ENCODE results near the gene CASP5.
A peak's percentile ranks its signal among the peaks of the same experiment; 100 is the strongest.
"Not testable (repeated sequence)": the region's sequence is repeated elsewhere in the genome, so short reads cannot be mapped to it uniquely, and the experiment has no call there.

The CASP5 gene

DNA sequence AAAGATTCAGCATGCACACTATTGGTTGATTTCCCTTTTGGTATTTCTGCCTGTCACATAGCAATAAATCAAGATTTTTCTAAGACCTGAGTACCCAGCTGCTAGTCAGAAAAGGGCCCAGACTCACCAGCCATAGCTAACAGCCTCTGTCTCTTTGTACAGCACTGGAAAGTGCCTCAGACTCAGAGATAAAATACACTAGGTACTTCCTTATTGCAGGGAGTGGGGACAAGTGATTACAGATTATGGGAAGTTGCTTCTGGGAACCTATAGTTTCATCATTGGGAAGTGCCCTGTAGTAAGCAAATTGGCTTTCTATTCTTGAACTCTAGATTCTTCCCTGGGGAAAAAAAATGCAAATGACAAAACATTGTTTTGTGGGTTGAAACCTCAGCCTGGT, at the start of gene CASP5:
Gene CASP5 (minus strand): TSS at position 166 of the 400 bp plus-strand sequence. CDS start 32 bp downstream, at position 134.
- no peak for DNase-seq (ENCODE audit: low read depth)

DNA sequence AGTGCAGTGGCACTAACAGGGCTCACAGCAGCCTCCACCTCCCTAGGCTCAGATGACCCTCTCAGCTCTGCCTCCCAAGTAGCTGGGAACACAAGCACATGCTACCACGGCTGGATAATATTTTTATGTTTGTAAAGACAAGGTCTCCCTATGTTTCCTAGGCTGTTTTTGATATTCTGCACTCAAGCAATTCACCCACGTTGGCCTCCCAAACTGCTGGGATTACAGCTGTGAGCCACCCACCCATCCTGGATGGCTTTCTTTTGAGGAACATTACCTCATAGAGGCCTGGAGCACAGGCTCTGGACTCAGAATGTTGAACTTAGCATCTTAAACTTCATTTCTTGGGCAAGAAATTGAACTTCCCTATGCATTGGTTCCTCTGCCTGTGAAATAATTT, 49.1 kb upstream of the CASP5 start:
- not testable (repeated sequence) for DNase-seq (ENCODE audit: low read depth)

DNA sequence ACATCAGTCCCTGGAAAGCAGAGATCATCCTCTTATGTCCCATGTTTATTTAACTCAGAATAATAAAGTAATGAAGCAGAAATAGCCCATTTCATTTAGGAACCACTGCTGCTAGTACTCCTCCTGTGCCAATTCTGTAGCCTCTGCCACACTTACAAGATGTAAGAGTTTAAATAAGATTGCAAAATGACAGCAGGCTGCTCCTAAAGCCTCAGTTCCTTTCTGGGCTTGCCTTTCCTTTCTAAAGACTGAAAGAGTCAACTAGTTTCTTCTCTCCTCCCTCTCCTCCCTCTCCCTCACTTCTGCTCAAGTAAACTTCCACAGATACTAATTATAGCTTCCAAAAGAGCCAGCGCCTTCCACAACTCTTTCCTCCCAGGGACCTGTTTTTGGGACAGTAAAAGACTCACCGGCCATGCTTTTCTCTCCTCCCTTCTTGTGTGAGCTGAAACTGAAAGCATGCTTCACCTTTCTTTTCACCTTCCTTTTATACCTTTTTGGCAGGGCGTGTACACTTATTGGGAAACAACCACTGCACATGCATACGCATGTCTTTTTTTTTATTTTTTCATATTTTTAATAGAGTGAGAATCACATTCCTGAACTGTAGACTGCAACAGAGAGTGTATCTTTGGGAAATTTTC, 48.2 kb upstream of the CASP5 start:
- no peak for DNase-seq (ENCODE audit: low read depth)

DNA sequence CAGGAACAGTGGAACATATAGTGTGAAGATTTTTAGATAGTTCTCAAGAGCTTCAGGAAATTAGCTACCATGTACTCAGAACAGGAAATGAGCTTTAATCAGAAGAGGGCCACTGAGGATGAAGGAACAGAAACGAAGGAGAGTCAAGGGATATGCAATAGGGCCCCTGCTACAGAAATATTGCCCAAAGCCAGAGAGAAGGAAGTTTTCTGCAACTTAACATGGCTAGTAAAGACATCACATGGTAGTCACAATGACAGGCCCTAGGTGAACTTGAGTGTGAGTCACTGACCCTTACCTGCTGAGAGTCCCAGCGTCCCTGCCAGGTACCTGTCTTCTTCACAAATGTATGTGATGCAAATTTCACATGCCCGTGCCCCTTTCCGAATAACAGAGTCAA, 47.3 kb upstream of the CASP5 start:
- DNase-seq (ENCODE audit: low read depth): no peak

DNA sequence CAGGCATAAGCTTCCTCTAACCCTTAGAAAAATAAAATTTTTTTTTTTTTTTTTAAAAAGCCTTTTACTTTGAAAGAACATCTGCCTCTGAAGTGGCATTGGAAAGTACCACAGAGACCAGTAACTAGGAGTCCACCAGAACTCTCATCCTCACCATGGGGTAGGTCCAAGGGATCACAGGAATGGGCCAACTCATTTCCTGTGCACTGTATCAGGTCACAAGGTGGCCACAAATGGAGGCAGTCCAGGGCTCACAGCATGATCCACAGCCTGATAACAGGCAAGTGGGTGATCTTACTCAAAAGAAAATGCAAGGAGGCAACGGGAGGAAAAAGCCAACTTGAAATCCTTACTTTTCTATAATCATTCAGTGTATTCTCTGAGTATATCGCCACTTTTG, 46.8 kb upstream of the CASP5 start:
- DNase-seq (ENCODE audit: low read depth): not testable (repeated sequence)

DNA sequence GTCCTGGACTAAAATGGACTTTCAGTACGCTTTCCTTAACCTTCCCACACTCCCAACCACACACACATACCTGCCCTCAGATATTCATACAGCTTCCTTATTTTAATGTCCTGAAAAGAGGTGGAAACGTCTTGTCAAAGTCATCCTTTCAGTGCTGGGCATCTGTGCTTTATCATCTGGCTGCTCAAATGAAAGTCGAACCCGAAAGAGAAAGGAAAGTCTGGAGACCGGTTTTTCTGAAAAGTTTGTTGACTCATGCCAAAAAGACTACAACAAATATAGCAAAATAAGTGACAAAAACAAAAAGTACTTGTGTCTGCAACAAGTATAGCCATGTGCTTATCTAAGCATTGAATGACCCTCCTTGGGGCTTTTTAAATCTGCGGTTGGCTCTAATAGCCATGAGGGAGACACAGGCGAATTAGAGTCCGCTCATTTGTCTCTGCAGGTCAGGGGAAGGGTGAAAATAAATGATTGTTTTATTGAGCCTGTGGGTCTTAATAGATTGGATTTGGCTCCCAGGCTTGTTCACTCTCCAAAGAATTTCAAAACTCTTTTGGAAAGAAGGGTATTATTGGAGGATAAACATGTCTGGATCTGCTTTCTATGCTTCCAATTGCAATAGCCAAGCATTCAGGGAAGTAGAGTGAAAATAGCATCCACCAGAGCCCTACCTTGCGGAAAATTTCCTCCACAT, 40.4 kb upstream of the CASP5 start:
- DNase-seq (ENCODE audit: low read depth): not testable (repeated sequence)

DNA sequence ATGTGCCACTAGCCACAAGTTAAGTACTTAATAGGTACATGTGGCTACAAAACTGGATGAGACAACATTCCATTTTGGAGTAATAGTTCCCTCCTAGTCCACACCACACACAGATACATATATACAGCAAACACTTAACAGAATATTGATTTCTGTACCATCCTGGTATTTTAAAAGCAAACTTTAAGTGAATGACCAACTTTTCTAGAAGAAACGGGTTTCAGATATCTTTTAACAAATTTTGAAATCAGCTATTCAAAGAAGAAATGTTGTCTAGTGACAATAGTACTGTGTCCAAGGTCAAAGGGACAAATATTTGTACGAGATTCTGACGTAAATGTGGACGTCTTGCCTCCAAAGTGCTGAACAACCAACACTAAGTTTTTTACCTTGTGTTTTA, 34.5 kb upstream of the CASP5 start:
- DNase-seq (ENCODE audit: low read depth): no peak

DNA sequence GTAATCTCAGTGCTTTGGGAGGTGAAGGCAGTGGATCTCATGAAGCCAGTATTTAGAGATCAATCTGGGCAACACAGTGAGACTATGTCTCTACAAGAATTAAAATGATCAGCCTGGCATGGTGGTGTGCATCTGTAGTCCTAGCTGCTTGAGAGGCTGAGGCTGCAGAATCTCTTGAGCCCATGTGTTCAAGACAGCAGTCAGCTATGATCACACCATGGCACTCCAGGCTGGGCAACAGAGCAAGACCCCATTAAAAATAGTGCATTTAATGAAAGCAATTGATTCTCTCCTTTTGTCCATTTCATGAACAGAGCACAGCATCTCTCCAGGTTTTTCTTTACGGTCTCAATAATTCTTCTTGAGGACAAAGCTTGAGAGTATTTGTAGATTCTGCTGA, 33.5 kb upstream of the CASP5 start:
- no peak for DNase-seq (ENCODE audit: low read depth)

DNA sequence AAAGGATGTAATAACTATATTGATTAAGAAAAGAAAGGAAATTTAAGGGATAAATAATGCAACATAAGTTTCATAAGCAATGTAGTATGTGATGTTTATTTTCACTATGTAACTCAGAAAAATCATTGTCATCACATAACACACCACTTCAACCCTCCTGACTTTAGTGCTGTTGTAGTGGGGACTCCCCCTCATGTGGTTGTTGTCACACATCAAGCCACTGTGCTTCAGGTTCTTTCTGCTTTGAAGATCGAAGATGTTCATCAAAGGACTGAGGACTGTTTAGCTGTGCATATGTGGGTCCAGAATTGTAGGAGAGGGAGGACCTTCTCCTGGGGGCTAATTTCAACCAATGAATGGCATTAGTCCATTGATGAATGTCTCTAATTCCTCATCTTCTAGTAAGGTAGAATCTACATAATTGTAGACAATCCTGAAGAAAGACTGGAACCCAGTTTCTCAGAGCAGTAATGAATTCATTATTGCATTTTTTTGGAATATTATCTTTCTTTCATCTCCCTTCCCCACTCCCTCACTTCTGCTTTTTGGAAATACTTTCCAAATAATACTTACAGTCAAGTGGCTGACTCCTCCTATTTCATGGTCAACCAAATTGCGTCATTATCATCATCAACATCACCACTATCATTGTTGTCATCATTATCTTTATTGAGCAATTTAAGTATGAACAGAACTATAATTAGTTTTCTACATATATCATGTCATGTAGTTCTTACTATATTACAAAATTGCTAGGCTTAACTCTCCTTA, 31.9 kb upstream of the CASP5 start:
- no peak for DNase-seq (ENCODE audit: low read depth)

DNA sequence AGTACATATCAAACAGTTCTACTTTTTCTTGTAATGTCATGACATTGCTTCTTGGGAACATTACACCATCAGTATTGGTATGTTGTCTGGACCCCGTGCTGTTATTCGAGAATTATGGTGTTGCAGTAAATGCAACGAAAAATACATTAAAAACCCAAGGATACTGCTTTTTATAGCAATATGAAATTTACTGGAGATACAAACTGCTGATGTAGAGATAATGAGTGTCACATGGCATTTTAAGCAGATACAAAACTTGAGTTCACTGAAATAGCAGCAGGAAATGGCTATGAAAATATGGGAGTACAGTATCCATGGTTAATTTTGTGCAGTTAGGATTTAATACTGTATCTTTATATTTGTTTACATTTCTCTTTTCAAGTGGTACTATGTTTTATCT, 29.5 kb upstream of the CASP5 start:
- DNase-seq (ENCODE audit: low read depth): no peak

DNA sequence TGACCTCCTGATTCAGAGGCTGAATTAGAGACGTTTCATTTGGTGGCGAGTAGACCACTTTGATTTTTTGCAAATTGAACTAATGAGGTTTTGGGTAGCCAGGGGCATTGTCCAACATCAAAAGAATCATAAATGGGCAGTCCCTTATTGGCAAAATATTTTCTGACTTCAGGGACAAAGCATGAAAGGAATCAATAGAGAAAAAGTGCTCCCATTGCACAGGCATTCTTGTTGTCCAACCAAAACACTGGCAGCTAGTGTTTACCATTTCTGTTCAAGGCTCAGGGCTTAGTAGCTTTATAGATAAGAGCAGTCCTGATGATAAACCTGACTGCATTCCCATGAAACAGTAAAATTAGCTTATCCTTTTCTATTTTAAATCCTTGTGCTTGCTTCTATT, 28.6 kb upstream of the CASP5 start:
- DNase-seq (ENCODE audit: low read depth): no peak

DNA sequence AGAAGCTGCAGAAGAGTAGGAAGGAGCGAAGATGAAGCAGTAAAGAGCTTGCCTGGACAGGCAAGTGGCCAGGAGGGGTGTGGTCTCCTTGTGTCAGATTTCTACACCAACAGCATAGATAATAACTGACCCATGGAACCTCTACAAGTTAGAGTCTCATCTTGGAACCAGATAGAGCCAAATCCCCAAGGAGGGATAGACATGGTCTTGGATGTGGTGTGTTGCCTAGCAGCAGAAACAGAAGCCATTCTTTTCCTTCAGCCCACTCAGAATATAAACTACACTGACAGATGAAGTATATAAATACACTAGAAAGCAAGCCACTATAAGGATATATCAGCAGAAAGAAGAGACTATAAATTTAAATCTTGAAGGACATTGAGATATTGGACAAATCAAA, 26.5 kb upstream of the CASP5 start:
- DNase-seq (ENCODE audit: low read depth): no peak

DNA sequence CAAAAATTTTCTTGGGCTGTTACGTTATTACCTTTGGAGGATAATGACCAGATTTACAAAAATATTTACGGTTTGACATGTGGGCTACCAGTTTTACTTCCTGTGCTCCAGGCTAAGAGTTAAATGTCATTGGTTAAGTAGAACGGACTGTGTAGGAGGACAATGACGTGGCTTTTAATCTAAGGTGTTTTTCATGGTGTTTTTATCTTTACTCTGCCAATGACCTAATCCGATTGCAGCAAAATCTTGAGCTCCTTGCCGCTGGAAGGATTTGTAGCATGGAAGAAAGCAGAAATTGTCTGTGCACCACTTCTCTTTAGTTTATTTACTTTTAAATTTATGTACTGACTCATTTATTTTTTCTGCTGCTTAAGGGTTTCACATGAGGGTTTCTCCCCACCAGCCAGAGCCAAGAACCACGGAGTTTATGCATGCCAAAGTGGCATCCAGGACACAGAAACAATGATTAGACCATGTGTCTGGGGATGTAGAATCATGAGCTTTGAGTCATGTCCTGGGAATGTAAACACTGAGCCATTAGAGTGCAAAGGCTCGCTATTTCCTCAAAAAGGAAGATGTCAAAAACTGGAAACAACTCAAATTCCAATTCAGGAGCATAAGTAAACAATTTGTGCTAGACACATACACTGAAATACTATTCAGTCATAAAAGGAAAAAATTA, 24.1 kb upstream of the CASP5 start:
- peak; percentile 99 for DNase-seq (ENCODE audit: low read depth)

DNA sequence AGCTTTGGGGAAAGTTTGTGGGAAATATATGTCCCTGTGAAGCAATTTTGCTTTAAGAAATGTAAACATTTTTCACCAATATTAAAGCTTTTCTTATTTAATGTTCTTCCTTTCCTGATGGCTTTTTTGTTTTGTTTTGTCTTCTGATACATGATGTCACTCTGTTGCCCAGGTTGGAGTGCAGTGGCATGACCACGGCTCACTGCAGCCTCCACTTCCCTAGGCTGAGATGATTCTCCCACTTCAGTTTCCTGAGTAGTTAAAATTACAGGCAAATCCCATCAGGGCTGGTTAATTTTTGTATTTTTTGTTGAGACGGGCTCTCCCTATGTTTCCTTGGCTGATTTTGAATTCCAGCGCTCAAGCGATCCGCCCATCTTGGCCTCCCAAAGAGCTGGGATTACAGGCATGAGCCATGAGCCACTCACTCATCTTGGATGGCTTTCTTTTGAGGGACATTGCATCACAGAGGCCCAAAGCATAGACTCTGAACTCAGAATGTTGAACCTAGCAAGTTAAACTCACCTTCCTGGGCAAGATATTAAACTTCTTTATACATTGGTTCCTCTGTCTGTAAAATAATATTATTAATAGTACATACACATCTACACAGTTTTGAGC, 22.8 kb upstream of the CASP5 start:
- DNase-seq (ENCODE audit: low read depth): peak; percentile 49

DNA sequence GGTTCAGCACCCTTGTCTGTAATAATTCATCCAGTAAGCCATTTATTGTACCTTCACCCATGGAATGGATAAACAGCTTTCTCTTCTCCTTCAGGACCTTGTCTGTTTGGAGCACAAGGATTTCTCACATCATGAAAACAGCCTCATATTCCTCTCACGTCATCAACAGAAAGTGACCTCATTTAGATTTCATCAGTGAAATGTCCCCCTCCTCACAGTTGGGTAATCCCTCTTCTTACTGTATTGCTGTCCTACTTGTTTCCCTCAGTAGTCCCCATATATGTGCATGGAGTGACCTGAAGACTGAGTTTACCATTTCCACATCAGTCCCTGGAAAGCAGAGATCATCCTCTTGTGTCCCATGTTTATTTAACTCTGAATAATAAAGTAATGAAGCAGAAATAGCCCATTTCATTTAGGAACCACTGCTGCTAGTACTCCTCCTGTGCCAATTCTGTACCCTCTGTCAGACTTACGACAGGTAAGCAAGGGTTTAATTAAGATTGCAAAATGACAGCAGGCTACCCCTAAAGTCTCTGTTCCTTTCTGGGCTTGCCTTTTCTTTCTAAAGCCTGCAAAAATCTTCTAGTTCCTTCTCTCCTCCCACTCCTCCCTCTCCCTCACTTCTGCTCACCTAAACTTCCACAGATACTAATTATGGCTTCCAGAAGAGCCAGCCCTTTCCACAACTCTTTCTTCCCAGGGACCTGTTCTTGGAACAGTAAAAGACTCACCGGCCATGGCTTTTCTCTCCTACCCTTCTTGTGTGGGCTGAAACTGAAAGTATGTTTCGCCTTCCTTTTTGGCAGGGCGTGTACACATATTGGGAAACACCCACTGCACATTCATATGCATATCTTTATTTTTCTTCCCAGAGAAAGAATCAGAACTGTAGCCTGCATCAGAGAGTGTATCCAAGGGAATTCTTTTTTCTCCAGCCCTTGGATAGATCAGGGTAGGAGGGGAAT, 21.9 kb upstream of the CASP5 start, which contains the start of gene CARD16:
Gene CARD16 (minus strand): TSS at position 779 of the 968 bp plus-strand sequence. CDS start 38 bp downstream, at position 741.
- DNase-seq (ENCODE audit: low read depth): peak; percentile 58

DNA sequence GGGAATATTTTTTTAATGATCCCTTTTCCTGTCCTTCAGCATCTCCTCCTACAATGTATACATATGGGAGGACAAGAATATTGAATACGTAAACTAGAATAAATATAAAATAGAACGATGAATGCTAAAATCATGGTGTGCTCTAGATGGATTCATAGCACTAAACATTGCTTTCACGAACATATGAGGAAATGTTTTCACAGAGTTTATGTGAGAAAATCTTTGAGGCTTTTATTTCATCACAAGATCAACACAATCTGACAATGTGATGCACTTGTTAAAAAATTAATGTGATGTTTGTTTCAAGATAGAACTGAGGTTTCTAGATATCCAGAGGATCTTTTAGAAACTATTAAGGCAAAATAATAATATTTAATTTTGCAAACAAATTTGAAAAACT, 19.2 kb upstream of the CASP5 start:
- no peak for DNase-seq (ENCODE audit: low read depth)

DNA sequence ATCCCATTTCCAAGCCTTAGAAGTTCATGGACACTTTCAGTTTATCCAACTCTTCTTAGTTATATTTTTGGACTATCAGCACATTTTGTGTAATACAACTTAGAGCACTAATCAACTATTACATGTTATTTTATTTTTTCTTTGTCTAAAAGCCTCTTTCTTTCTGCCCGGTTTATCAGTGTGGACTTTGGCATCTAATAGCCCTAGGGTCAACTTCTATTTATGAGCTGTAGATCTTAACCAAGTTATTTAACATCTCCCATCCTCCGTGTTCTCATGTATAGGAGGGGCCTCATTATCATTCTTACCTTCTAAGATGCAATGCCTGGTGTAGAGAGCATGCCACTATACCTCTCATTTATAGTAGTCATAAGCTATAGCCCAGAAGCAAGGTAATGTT, 17.7 kb upstream of the CASP5 start:
- no peak for DNase-seq (ENCODE audit: low read depth)

DNA sequence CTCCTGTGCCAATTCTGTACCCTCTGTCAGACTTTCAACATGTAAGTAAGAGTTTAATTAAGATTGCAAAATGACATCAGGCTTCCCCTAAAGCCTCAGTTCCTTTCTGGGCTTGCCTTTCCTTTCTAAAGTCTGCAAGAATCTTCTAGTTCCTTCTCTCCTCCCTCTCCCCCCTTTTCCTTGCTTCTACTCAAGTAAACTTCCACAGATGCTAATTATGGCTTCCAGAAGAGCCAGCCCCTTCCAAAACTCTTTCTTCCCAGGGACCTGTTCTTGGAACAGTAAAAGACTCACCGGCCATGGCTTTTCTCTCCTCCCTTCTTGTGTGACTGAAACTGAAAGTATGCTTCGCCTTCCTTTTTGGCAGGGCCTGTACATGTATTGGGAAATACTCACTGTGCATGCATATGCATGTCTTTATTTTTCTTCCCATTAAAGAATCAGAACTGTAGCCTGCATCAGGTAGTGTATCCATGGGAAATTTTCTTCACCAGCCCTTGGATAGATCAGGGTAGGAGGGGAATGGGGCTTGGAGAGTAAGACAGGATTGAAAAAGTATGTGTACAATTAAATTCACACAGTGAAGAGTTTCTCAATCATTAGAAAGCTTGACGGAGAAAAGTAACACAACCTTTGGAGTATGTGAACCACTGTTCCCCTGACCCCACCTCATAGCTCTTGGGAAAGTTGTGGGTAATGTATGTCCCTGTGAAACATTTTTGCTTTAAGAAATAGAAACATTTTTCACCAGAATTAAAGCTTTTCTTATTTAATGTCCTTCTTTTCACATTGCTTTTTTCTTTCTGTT, 12.0 kb upstream of the CASP5 start, which contains the start of gene CASP1:
Gene CASP1 (minus strand): TSS at position 332 of the 808 bp plus-strand sequence. CDS start 31 bp downstream, at position 301.
- peak; percentile 76 for DNase-seq (ENCODE audit: low read depth)

DNA sequence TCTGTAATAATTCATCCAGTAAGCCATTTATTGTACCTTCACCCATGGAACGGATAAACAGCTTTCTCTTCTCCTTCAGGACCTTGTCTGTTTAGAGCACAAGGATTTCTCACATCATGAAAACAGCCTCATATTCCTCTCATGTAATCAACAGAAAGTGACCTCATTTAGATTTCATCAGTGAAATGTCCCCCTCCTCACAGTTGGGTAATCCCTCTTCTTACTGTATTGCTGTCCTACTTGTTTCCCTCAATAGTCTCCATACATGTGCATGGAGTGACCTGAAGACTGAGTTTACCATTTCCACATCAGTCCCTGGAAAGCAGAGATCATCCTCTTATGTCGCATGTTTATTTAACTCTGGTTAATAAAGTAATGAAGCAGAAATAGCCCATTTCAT, 11.4 kb upstream of the CASP5 start:
- DNase-seq (ENCODE audit: low read depth): not testable (repeated sequence)

DNA sequence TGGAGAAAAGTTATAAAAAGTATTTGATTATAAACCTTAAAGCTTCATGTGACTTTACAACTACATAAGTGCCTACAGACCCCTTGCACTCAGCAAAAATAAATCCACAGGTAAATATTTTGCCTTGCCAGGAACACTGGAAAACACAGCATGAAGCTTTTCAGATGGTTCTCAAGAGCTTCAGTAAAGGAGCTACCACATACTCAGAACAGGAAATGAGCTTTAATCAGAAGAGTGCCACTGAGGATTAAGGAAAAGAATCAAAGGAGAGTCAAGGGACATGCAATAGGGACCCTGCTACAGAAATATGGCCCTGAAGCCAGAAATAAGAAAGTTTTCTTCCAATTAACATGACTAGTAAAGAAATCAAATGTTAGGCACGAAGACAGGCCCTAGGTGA, 10.8 kb upstream of the CASP5 start:
- DNase-seq (ENCODE audit: low read depth): no peak
